NCI-H187 treated with DMSO at 0.1 percent for 48 hours (cell line): Measurements from ENCODE around the gene PRELID3B.
"Not testable (repeated sequence)": the region's sequence is repeated elsewhere in the genome, so short reads cannot be mapped to it uniquely, and the experiment has no call there.

Source experiments
- DNase-seq: peaks from one replicate; lab custom pipeline; 2025; lab: John Stamatoyannopoulos, UW

PRELID3B gene

GRCh38 chr20:59026904-59027740, 15.5 kb downstream of the PRELID3B start:
- DNase-seq: no peak

GRCh38 chr20:59025511-59025910, 17.1 kb downstream of the PRELID3B start:
- no peak for DNase-seq

GRCh38 chr20:59025086-59025485, 17.5 kb downstream of the PRELID3B start:
- DNase-seq: no peak

- DNase-seq: no peak
These were observed 18.5 kb downstream of the PRELID3B start for GRCh38 chr20:59024111-59024530.

GRCh38 chr20:59023616-59024015, 19.0 kb downstream of the PRELID3B start:
- DNase-seq: no peak

GRCh38 chr20:59022754-59023153, 19.8 kb downstream of the PRELID3B start:
- no peak for DNase-seq

GRCh38 chr20:59020938-59021551, 21.5 kb downstream of the PRELID3B start:
- no peak for DNase-seq

DNA sequence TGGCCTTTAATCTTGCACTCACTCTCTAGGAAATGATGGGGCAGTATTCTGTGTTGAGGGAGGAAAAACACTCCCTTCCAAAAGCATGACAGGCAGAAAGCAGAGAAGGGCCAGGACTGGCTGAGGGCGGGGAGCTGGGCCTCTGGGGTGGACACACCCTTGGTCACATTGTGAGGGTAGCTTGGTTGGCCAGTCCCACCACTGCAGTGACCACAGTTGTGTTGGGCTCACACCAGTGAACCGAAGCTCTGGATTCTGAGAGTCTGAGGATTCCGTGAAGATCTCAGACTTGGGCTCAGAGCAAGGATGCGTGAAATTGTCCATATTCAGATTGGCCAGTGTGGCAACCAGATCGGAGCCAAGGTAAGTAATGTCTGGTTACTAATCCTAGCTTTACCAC, 23.4 kb downstream of the PRELID3B start, which contains the start of gene TUBB1:
Gene TUBB1, plus strand, starts transcription at position 213 of the 400 bp plus-strand sequence. Its CDS starts 94 bp downstream, at position 307.
- no peak for DNase-seq

DNA sequence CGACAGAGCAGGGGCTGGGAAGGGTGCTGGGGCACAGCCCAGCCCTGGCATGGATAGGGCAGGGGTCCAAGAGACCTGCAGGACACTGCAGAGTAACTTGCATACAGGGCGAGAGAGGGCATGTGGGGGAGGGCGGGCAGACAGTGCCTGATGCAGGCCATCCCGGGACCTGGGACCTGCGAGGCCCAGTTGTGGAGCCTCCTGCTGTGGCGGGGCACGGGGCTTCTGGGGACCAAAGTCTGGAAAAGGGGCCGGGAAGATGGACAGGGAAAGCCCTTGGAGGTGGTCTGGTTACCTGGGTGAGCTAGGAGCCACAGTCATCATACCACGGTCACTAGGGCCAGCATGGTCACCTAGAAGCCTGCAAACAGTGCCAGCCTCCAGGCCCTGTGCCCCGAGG, 23.8 kb downstream of the PRELID3B start:
- DNase-seq: no peak

DNA sequence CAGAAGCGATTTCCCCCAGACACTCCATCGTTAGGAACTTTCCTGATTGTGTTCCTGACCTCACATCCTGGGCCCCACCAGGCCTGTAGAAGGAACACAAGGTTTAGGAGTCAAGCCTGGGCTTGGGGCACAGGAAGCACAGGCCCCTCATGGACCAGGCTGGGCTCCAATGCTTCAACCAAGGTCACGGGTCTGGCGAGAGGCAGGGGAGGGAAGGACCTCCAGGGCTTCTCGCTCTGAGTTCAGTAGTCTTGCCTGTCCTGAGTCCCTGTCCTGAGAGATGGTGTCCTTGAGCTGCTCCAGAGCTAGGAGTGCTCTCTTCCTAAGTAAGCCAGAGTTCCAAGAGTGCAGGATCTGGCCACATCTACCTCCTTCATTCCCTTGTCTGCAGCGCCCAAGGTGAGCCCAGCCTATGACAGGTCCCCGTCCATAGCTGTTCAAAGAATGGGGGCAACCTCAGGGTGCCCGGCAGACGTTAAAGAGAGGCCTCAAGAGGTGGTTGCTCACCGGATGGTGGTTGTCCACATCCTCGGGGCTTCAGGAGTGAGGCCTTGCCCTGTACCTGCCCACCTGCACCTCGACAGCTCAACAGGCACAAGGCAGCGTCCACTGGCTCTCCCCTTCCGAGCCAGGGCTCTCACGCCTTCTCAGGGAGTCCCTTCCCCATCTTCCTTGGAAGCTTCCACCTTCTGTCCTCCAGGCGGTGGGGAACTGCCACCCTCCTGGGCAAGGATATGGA, 24.9 kb downstream of the PRELID3B start:
- no peak for DNase-seq

- DNase-seq: no peak
These were observed 25.6 kb downstream of the PRELID3B start for GRCh38 chr20:59016795-59017492.

DNA sequence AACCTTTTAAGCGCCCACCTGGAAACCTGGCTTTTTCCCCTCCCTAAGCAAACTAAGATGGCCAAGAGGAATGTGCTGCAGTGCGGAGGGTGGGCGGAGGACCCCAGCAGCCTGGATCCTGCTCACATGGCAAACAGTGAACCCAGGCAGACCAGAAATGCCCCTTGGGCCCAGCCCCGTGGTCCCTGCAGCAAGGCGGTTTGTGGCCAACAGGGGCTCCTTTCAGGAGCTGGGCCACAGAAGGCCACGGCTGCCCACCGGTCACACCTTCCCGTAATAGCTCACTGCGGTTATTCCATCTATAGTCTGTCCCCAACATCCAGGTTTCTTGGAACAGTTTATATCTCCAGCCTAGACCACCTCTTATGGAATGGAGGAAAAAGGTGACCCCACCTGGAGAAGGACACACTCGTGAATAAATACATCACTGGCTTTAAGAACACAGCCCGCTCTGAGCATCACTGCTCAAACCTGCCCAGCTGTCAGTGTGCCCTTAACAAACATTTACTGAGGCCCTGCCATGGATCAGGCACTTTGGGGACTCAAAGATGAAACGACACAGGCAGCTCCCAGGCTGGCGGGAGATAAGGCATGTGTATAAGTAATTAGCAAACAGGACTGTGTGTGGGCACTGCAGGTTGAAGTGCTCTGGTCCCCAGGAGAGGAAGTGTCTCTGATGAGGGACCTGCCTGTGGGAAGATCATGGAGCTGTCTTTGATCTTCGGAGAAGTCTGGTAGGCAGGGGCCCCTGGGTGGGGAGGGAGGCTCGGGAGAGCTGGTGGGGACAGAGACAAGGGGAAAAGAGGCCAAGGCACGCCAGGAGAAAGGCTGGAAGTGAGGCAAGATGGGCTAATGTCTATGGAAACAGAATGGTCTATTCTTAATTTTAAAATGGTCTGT, 26.5 kb downstream of the PRELID3B start:
- DNase-seq: no peak

DNA sequence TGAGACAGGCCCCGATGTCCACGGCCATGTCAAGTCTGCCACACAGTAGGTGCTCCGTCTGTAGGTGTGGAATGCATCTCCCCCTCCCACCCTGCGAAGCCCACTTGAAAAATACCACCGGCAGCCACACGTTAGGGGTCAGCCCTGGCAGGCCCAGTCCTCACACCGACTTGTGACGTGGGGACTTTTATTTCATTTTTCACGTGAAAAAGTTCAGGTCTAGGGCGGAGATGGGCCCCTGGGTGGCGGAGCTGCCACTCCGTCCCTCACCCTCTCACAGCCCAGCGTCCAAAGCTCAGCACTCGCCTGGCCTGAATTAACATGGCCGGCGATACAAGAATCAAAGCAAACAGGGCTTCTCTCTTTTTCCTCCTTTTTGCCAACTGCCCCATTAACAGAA, 27.2 kb downstream of the PRELID3B start:
- no peak for DNase-seq

DNA sequence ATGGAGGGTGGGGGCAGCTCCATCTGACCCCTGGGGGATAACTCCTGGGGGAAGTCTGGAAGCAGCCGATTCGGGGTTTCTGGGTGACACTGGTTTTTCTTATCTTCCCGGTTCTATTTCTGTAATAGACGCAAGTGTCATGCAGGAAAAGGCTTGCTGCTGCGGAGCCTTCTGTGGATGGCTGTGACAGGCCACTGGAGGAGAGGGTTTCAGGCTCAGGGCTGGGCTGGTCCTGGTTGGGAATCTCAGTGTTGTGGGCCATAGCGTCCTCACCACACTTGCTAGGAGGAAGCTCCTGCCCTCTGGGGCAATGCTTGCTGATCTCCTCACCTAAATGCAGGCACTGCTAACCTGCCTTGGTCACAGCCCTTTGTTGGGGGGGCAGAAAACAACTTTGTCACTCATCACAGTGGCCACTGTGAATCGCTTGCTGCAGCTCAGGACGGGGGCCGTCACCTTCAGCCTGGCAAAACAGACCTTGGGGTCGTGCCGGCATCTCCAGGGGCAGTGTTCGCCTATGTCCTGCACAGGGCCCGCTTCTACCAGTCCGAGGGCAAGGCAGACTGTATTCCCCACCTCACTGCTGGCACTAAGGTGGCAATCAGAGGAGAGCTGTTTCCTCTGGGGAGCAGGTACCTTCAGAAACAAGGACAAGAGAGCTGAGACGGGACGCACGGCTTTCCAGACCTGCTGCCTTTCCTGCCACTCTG, 27.8 kb downstream of the PRELID3B start:
- DNase-seq: no peak

DNA sequence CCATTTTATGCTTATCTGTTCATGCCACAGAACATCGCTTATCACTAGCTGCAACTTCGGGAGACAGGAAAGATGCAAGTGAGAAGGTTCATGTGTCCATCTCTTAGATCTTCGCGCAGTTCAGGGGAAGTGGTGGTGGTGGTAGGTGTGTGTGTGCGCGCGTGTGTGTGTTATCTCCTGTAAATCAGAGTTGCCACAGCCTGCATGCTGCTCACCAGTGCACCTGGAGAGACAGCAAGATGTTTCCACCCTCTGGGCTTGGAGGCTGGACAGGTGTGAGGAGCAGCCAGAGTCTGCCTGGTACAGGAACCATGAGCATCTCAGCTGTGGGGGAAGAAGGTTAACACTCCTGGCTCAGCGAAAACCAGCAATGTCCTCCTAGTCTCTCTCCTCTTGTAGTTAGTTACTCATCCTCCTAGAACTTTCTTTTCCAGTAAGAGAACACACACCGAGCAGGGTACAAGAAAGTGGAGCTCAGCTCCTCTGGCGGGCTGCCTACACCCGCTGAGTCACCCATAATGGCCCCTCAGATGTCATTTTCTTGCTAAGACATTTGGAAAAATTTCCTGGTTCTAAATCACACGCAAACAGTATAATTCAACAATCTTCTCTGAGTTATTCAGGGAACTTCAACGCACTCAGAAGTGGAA, 28.5 kb downstream of the PRELID3B start:
- no peak for DNase-seq

GRCh38 chr20:59013031-59013951, 29.3 kb downstream of the PRELID3B start:
- DNase-seq: no peak

DNA sequence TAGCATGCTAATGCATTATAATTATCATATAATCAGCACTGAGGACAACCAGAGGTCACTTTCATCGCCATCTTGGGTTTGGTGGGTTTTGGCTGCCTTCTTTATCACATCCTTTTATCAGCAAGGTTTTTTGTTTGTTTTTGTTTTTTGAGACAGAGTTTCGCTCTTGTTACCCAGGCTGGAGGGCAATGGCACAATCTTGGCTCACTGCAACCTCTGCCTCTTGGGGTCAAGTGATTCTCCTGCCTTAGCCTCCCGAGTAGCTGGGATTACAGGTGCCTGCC, 30.8 kb downstream of the PRELID3B start:
- not testable (repeated sequence) for DNase-seq

DNA sequence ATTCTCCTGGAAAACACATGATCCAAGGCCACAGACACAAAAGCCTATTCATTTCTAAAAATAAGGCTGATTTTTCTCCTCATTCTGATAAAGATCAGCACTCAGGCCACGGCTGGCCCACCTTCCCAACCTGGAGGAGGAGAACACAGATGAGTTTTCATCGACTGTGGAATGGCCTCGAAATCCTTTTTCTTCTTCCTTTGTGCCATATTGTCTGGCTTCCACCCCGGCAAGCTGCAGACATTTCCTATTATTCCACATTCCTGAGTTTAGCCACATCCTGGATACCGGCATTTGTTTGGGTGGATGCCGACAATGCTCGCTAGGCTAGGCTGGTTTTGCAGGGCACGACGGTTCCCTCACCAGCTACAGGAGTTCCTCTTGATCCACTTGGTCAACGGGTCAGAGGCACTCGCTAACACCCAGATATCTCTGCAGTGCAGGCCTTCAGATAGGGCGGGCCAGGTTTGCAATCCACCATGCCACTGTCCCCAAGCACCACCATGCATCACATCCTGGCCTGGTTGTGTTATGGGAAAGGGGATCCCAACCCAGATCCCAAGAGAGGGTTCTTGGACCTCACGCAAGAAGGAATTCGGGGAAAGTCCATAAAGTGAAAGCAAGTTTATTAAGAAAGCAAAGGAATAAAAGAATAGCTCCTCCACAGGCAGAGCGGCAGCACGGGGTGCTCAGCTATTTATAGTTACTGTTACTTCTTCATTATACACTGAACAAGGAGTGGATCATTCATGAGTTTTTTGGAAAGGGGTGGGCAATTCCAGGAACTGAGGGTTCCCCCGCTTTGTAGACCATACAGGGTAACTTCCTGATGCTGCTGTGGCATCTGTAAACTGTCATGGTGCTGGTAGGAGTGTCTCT, 31.4 kb downstream of the PRELID3B start:
- DNase-seq: no peak
